SK-N-SH treated with all-trans-retinoic acid at 6 μM for 48 hours (cell line): ENCODE results near the gene NDUFS8.

Experiments used
- ATAC-seq: fragments of 200-7000 bp; cut with Tn5 transposase; 3 replicates; pipeline ENCODE4 v1.9.1; 2020; ENCODE audit warnings: mild to moderate bottlenecking, moderate library complexity
- ARNTL ChIP-seq: fragments of 450-650 bp; formaldehyde crosslinking; IDR thresholded peaks from 2 replicates; pipeline ENCODE4 v1.5.0; 2020; ENCODE audit warnings: low read depth, mild to moderate bottlenecking, moderate library complexity, borderline replicate concordance
- BACH2 ChIP-seq: fragments of 250-450 bp; sonication (Bioruptor Pico); IDR thresholded peaks from 2 replicates; pipeline ENCODE4 v1.9.0; 2021; ENCODE audit warnings: mild to moderate bottlenecking, borderline replicate concordance
- CSDC2 ChIP-seq: fragments of 250-450 bp; sonication (Bioruptor Pico); IDR thresholded peaks from 2 replicates; pipeline ENCODE4 v1.5.0; 2020; ENCODE audit warnings: mild to moderate bottlenecking, moderate library complexity
- ESRRG ChIP-seq: fragments of 250-450 bp; sonication (Bioruptor Pico); IDR thresholded peaks from 2 replicates; pipeline ENCODE4 v1.6.1; 2021; ENCODE audit warnings: mild to moderate bottlenecking
- GLIS3 ChIP-seq: fragments of 250-450 bp; sonication (Bioruptor Pico); IDR thresholded peaks from 2 replicates; pipeline ENCODE4 v1.5.0; 2020; ENCODE audit warnings: mild to moderate bottlenecking, moderate library complexity
- OSR1 ChIP-seq: fragments of 250-450 bp; sonication (Bioruptor Pico); IDR thresholded peaks from 2 replicates; pipeline ENCODE4 v1.8.0; 2022; ENCODE audit warnings: moderate library complexity, mild to moderate bottlenecking, inconsistent platforms
- PPARA ChIP-seq: fragments of 250-450 bp; sonication (Bioruptor Pico); IDR thresholded peaks from 2 replicates; pipeline ENCODE4 v1.5.0; 2020; ENCODE audit warnings: mild to moderate bottlenecking, borderline replicate concordance
- SNAI2 ChIP-seq: fragments of 250-450 bp; sonication (Bioruptor Pico); IDR thresholded peaks from 2 replicates; pipeline ENCODE4 v1.5.0; 2020; ENCODE audit warnings: mild to moderate bottlenecking, moderate library complexity
- ZFP3 ChIP-seq: fragments of 250-450 bp; sonication (Bioruptor Pico); IDR thresholded peaks from 2 replicates; pipeline ENCODE4 v1.5.0; 2020; ENCODE audit warnings: mild to moderate bottlenecking, moderate library complexity
- ZFP30 ChIP-seq: fragments of 450-650 bp; formaldehyde crosslinking; IDR thresholded peaks from 2 replicates; pipeline ENCODE4 v1.5.0; 2022; ENCODE audit warnings: mild to moderate bottlenecking, moderate library complexity
- ZNF565 ChIP-seq: fragments of 450-650 bp; formaldehyde crosslinking; conservative IDR thresholded peaks from 2 replicates; pipeline ENCODE4 v1.5.0; 2020; ENCODE audit warnings: low read depth, mild to moderate bottlenecking, moderate library complexity
- ZNF70 ChIP-seq: fragments of 450-650 bp; formaldehyde crosslinking; IDR thresholded peaks from 2 replicates; pipeline ENCODE4 v1.5.0; 2020; ENCODE audit warnings: mild to moderate bottlenecking, moderate library complexity
- ZNF8 ChIP-seq: fragments of 450-650 bp; formaldehyde crosslinking; IDR thresholded peaks from 2 replicates; pipeline ENCODE4 v1.5.0; 2020; ENCODE audit warnings: mild to moderate bottlenecking, moderate library complexity
- TF ChIP-seq, protein P1 (sequence below): fragments of 250-450 bp; sonication (Bioruptor Pico); IDR thresholded peaks from 2 replicates; pipeline ENCODE4 v1.5.1; 2020; ENCODE audit warnings: low read depth, mild to moderate bottlenecking, moderate library complexity
- TF ChIP-seq, protein P2 (sequence below): fragments of 250-450 bp; sonication (Bioruptor Pico); IDR thresholded peaks from 2 replicates; pipeline ENCODE4 v1.5.1; 2021; ENCODE audit warnings: mild to moderate bottlenecking, moderate library complexity
- TF ChIP-seq, protein P3 (sequence below): fragments of 250-450 bp; sonication (Bioruptor Pico); IDR thresholded peaks from 2 replicates; pipeline ENCODE4 v1.8.0; 2021; ENCODE audit warnings: low read depth, mild to moderate bottlenecking, moderate library complexity, borderline replicate concordance

Gene NDUFS8

DNA sequence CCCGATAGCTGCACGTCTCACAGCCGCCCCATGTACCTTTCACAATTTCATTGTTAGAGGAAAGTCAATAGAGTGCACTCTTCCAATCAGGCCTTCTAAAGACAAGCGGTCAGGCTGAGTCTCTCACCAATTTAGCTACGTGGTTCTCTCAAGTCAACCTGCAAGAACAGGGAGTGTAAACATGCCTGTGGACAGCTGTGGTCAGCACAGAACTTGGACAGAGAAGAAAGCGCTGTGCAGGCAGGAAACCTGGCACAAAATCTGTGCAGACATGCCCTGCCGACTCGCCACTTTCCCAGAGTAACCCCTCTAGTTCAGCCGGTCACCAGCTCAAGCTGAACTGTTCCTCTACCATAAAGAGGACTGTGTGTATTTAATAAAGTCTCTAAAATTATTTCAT is 51.2 kb downstream of the NDUFS8 start (continued):
- TF ChIP-seq ARNTL (no peak), CSDC2 (no peak), OSR1 (CRISPR knock-in tag) (no peak), ZNF70 (CRISPR knock-in tag) (no peak)
- TF ChIP-seq, protein P1, sequence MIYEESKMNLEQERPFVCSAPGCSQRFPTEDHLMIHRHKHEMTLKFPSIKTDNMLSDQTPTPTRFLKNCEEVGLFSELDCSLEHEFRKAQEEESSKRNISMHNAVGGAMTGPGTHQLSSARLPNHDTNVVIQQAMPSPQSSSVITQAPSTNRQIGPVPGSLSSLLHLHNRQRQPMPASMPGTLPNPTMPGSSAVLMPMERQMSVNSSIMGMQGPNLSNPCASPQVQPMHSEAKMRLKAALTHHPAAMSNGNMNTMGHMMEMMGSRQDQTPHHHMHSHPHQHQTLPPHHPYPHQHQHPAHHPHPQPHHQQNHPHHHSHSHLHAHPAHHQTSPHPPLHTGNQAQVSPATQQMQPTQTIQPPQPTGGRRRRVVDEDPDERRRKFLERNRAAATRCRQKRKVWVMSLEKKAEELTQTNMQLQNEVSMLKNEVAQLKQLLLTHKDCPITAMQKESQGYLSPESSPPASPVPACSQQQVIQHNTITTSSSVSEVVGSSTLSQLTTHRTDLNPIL (CRISPR knock-in tag): no peak

DNA sequence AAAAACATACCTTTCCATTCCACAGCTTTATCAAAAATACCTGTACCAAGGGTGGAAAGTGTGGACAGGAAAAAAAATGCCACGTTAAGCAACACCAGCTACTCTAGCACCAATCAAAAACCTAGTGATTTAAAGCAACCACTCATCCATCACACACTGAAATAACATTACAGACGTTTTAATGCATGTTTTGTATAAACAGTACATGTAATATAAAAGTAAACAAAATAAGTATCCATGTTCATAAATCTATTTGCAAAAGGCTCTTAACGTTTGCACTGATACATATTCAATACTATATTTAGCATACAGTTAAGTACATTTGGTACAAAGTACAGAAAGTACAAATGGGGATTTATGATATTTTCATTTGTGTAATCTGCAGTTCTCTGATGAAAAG is 52.0 kb downstream of the NDUFS8 start:
- no peak for ATAC-seq
- TF ChIP-seq ZFP30 (CRISPR knock-in tag): no peak
- TF ChIP-seq BACH2 (CRISPR knock-in tag): no peak
- no peak for TF ChIP-seq PPARA
- no peak for TF ChIP-seq ESRRG
- no peak for TF ChIP-seq CSDC2
- no peak for TF ChIP-seq OSR1 (CRISPR knock-in tag)
- TF ChIP-seq ZNF8 (CRISPR knock-in tag): no peak
- TF ChIP-seq ZFP3: no peak
- TF ChIP-seq GLIS3: no peak
- TF ChIP-seq, protein P2, sequence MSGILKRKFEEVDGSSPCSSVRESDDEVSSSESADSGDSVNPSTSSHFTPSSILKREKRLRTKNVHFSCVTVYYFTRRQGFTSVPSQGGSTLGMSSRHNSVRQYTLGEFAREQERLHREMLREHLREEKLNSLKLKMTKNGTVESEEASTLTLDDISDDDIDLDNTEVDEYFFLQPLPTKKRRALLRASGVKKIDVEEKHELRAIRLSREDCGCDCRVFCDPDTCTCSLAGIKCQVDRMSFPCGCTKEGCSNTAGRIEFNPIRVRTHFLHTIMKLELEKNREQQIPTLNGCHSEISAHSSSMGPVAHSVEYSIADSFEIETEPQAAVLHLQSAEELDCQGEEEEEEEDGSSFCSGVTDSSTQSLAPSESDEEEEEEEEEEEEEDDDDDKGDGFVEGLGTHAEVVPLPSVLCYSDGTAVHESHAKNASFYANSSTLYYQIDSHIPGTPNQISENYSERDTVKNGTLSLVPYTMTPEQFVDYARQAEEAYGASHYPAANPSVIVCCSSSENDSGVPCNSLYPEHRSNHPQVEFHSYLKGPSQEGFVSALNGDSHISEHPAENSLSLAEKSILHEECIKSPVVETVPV: no peak
- TF ChIP-seq ARNTL: no peak
- TF ChIP-seq SNAI2: no peak
- TF ChIP-seq, protein P1 (CRISPR knock-in tag): no peak
- TF ChIP-seq, all 23 proteins: peak for 0

DNA sequence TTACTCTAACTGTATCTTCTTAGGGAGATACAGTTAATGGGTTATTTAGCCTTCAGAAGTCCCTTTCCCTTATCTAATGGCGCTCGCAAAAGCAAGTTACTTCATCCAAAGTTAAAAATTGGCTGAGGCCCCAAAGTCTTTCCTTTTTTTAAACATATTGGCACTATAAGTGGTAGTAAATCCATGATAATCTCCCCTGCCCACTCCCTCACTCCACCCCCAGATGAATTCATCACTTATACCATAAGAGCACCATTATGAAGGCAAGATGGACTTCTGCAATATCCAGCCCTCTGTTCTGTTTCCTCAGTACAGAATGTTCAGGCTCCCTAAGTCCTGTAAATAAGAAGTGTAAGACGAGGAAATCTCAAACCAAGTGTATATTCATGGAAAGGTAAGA is 53.0 kb downstream of the NDUFS8 start:
- TF ChIP-seq GLIS3 (no peak), ZFP30 (CRISPR knock-in tag) (no peak), ZNF565 (no peak)
- TF ChIP-seq, protein P3, sequence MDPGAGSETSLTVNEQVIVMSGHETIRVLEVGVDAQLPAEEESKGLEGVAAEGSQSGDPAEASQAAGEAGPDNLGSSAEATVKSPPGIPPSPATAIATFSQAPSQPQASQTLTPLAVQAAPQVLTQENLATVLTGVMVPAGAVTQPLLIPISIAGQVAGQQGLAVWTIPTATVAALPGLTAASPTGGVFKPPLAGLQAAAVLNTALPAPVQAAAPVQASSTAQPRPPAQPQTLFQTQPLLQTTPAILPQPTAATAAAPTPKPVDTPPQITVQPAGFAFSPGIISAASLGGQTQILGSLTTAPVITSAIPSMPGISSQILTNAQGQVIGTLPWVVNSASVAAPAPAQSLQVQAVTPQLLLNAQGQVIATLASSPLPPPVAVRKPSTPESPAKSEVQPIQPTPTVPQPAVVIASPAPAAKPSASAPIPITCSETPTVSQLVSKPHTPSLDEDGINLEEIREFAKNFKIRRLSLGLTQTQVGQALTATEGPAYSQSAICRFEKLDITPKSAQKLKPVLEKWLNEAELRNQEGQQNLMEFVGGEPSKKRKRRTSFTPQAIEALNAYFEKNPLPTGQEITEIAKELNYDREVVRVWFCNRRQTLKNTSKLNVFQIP (CRISPR knock-in tag): no peak
- ATAC-seq: no peak
